Measurements from ENCODE around the gene ODAD4. TPM values are rescaled to one million over a fixed set of nuclear protein-coding genes. Genes with fewer than 3 reads are reported as not detected.
A peak's percentile ranks its signal among the peaks of the same experiment; 100 is the strongest.

The ODAD4 gene
- total and polyA plus RNA-seq, 3 donors from 2014 or later = 22.3 to 53.7 (median 26.0) TPM

GRCh38 chr17:41970901-41971331 lies 40.5 kb downstream of the ODAD4 start:
- TF ChIP-seq POLR2A (IDR thresholded peaks at IDR 0.05) (no peak), CTCF (IDR thresholded peaks at IDR 0.05) (no peak)
- peaks cover 4% of the 10 kb centered on the region for H3K36me3 ChIP-seq (ENCODE audit: low read depth, missing control alignments)
- no peak overlapping the region for H3K27ac ChIP-seq
- H3K4me3 ChIP-seq = no peak overlapping the region
- no peaks in the 10 kb centered on the region for H3K27me3 ChIP-seq
- H3K4me1 ChIP-seq = peaks cover 33% of the 10 kb centered on the region
- WGBS, 2 donors = 63 to 84% methylated on average over 5 of the region's 5 CpGs
- no peak for DNase-seq
- H3K9me3 ChIP-seq = no peaks in the 10 kb centered on the region
- intact Hi-C loops (cut with DNase I; ENCODE audit: low total_unique reads) = no loop called here

- TF ChIP-seq POLR2A (IDR thresholded peaks at IDR 0.05) (no peak), CTCF (IDR thresholded peaks at IDR 0.05) (no peak)
- intact Hi-C loops (cut with DNase I; ENCODE audit: low total_unique reads) = no loop called here
- Histone ChIP-seq H3K27ac (no peak overlapping the region), H3K9me3 (no peaks in the 10 kb centered on the region), H3K4me1 (peaks cover 42% of the 10 kb centered on the region), H3K4me3 (no peak overlapping the region), H3K27me3 (no peaks in the 10 kb centered on the region), H3K36me3 (ENCODE audit: low read depth, missing control alignments) (peaks cover 4% of the 10 kb centered on the region)
- 86% methylated on average over 17 to 18 of the region's 18 CpGs for WGBS, 2 donors
- DNase-seq = no peak
Observed at GRCh38 chr17:41971721-41972523, 41.5 kb downstream of the ODAD4 start.

- DNase-seq = no peak
Observed at GRCh38 chr17:41972571-41973407, 42.4 kb downstream of the ODAD4 start.

GRCh38 chr17:41973408-41973811 lies 43.0 kb downstream of the ODAD4 start:
- no peaks in the 10 kb centered on the region for H3K9me3 ChIP-seq

More at GRCh38 chr17:41972571-41973407, 42.4 kb downstream of the ODAD4 start:
- H3K27ac ChIP-seq = peak overlapping the region in 1 of 2 donors; percentile 68
- no peaks in the 10 kb centered on the region for H3K9me3 ChIP-seq
- 58 to 63% methylated on average over 22 of the region's 22 CpGs for WGBS, 2 donors
- intact Hi-C loops (cut with DNase I; ENCODE audit: low total_unique reads) = no loop called here
- H3K36me3 ChIP-seq (ENCODE audit: low read depth, missing control alignments) = peaks cover 4% of the 10 kb centered on the region
- peaks cover 46% of the 10 kb centered on the region for H3K4me1 ChIP-seq
- TF ChIP-seq POLR2A (IDR thresholded peaks at IDR 0.05) (no peak), CTCF (IDR thresholded peaks at IDR 0.05) (no peak)
- H3K4me3 ChIP-seq = no peak overlapping the region
- no peaks in the 10 kb centered on the region for H3K27me3 ChIP-seq

More at GRCh38 chr17:41973408-41973811, 43.0 kb downstream of the ODAD4 start:
- peak overlapping the region in 1 of 2 donors; percentile 12 for H3K4me3 ChIP-seq
- intact Hi-C loops (cut with DNase I; ENCODE audit: low total_unique reads) = no loop called here
- H3K4me1 ChIP-seq = peaks cover 43% of the 10 kb centered on the region
- H3K27ac ChIP-seq = peak overlapping the region in 1 of 2 donors; percentile 68
- H3K36me3 ChIP-seq (ENCODE audit: low read depth, missing control alignments) = peaks cover 4% of the 10 kb centered on the region
- DNase-seq = no peak
- WGBS, 2 donors = 51 to 53% methylated on average over 17 to 19 of the region's 19 CpGs
- TF ChIP-seq POLR2A (IDR thresholded peaks at IDR 0.05) (no peak), CTCF (IDR thresholded peaks at IDR 0.05) (no peak)
- no peaks in the 10 kb centered on the region for H3K27me3 ChIP-seq
